Measurements from ENCODE around the gene SH3GL3.

DNA sequence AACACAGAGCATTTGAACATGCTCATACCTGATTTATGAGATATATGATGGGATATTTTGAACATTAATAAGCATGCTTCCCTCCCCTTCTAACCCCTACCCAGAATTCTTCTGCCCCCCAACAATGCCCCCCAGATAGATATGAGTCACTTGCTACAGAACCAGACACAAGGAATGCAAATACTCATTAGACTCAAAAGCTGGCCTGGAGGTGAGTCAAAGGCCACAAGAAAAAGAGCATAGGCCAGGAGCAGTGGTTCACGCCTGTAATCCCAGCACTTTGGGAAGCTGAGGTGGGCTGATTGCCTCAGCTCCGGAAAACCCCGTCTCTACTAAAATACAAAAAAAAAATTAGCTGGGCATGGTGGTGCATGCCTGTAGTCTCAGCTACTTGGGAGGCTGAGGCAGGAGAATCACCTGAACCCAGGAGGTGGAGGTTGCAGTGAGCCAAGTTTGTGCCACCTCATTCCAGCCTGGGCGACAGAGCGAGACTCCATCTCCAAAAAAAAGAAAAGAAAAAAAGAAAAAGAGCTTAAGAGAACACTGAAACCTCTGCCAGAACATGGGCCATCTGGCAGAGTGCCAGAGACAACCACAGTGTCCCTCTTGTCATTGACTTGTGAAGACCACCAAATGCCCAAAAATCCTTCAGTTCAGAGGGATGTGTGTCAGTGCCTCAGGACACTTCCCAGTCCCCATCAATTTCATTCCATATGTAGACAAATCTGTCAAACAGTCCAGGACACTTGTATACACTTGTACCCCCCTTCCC lies 3.9 kb upstream of the SH3GL3 start:
- TF ChIP-seq YY1 (IDR thresholded peaks at IDR 0.05; ENCODE audit: low read depth) (no peak), TEAD4 (IDR thresholded peaks at IDR 0.05) (no peak), CREB1 (IDR thresholded peaks at IDR 0.05; ENCODE audit: low read depth) (no peak), EP300 (IDR thresholded peaks at IDR 0.05; ENCODE audit: borderline replicate concordance) (no peak)

Measured in Ishikawa (cell line).